ENCODE data around the gene MIA2.

- no peak for TF ChIP-seq GATA2 (IDR thresholded peaks at IDR 0.05; ENCODE audit: low read depth, low read length)
- no peak for TF ChIP-seq GATA3 (IDR thresholded peaks at IDR 0.05; ENCODE audit: low read depth, low read length)
These were observed 141.1 kb downstream of the MIA2 start for GRCh38 chr14:39374851-39375250.
